Neural crest cell (in vitro differentiated cells): ENCODE data around the gene GPR39. TPM values are rescaled to one million over a fixed set of nuclear protein-coding genes. Genes with fewer than 3 reads are reported as not detected.

Experiments used
- DNase-seq: peaks from one replicate; pipeline ENCODE4 v3.0.0; 2021; ENCODE audit warnings: low read depth, mixed read lengths, low spot score
- H3K27ac Mint-ChIP-seq: one replicate; pipeline ENCODE4 v1.8.0; 2021; ENCODE audit warnings: mild to moderate bottlenecking, mixed read lengths; ENCODE audit not compliant: unreplicated experiment
- H3K27me3 Mint-ChIP-seq: 2 replicates; pipeline ENCODE4 v1.8.0; 2021; ENCODE audit warnings: low read depth, mild to moderate bottlenecking, mixed read lengths
- H3K36me3 Mint-ChIP-seq: 2 replicates; pipeline ENCODE4 v1.8.0; 2021; ENCODE audit warnings: low read depth, mild to moderate bottlenecking, mixed read lengths
- H3K4me1 Mint-ChIP-seq: 2 replicates; pipeline ENCODE4 v1.8.0; 2021; ENCODE audit warnings: mixed read lengths
- H3K4me3 Mint-ChIP-seq: one replicate; pipeline ENCODE4 v1.8.0; 2021; ENCODE audit warnings: mild to moderate bottlenecking, mixed read lengths
- H3K9me3 Mint-ChIP-seq: 2 replicates; pipeline ENCODE4 v1.8.0; 2021; ENCODE audit warnings: mixed read lengths
- total RNA-seq: library from RNA; stranded (reverse); gene quantifications from 2 replicates; pipeline ENCODE4 v1.2.1, GENCODE V29; 2021
- TF ChIP-seq, protein P1 (sequence below): fragments of 200-600 bp; sonication (generic); conservative IDR thresholded peaks from 2 replicates; pipeline ENCODE4 v1.5.0; 2021; ENCODE audit warnings: antibody characterized with exemption, mild to moderate bottlenecking

GPR39 gene
- total RNA-seq, 1 donor from 2014 or later, result 0.35 TPM

DNA sequence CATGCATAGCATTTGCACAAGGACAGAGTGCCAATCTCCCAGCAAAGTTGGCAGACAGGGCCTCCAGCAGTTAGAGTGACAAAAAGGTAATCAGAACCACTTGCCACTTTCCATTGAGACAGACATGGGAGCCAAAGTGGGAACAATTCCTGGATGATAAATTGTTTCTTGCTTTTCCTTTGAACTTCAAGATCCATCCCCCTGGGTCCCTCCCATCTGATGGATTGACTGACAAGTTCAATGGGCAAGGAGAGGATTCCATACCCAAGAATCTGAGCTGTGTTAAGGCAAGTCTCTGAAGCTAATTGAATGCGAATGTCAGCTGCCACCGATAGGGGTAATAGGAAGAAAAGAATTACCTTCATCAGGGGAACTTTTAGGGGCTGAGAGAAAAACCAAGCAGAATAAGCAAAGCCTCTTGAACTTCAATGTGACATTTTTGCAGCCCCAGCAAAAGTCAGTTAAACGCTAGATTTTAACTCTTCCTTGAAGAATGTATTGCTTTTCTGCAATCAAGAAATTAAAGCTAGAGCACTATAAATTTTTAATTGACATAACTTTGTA is 156.9 kb downstream of the GPR39 start:
- H3K27me3 Mint-ChIP-seq, result no peaks in the 10 kb centered on the region
- H3K4me1 Mint-ChIP-seq, result no peaks in the 10 kb centered on the region
- H3K4me3 Mint-ChIP-seq, result no peak overlapping the region
- H3K27ac Mint-ChIP-seq, result no peak overlapping the region
- H3K9me3 Mint-ChIP-seq, result peaks cover 5% of the 10 kb centered on the region
- TF ChIP-seq, protein P1, sequence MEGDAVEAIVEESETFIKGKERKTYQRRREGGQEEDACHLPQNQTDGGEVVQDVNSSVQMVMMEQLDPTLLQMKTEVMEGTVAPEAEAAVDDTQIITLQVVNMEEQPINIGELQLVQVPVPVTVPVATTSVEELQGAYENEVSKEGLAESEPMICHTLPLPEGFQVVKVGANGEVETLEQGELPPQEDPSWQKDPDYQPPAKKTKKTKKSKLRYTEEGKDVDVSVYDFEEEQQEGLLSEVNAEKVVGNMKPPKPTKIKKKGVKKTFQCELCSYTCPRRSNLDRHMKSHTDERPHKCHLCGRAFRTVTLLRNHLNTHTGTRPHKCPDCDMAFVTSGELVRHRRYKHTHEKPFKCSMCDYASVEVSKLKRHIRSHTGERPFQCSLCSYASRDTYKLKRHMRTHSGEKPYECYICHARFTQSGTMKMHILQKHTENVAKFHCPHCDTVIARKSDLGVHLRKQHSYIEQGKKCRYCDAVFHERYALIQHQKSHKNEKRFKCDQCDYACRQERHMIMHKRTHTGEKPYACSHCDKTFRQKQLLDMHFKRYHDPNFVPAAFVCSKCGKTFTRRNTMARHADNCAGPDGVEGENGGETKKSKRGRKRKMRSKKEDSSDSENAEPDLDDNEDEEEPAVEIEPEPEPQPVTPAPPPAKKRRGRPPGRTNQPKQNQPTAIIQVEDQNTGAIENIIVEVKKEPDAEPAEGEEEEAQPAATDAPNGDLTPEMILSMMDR, result peak; percentile 37
- peaks cover 3% of the 10 kb centered on the region for H3K36me3 Mint-ChIP-seq
- DNase-seq, result no peak

DNA sequence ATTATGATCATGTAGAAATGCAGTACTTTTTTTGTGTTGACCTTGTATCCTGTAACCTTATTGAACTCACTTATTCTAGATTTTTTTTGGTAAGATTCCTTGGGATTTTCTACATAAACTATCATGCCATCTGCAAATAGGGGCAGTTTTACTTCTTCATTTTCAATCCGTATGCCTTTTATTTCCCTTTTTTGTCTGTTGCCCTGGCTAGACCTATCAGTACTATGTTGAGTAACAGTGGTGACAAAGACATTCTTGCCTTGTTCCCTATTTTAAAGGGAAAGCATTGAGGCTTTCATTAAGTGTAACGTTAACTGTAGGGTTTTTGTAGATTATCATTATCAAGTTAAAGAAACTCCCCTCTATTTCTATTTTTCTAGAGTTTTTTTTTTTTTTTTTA is 161.1 kb downstream of the GPR39 start:
- TF ChIP-seq, protein P1, result no peak
- Mint-ChIP-seq H3K27ac (no peak overlapping the region), H3K36me3 (peaks cover 3% of the 10 kb centered on the region), H3K9me3 (peaks cover 5% of the 10 kb centered on the region), H3K4me3 (no peak overlapping the region), H3K4me1 (peaks cover 6% of the 10 kb centered on the region), H3K27me3 (no peaks in the 10 kb centered on the region)
- DNase-seq, result no peak

DNA sequence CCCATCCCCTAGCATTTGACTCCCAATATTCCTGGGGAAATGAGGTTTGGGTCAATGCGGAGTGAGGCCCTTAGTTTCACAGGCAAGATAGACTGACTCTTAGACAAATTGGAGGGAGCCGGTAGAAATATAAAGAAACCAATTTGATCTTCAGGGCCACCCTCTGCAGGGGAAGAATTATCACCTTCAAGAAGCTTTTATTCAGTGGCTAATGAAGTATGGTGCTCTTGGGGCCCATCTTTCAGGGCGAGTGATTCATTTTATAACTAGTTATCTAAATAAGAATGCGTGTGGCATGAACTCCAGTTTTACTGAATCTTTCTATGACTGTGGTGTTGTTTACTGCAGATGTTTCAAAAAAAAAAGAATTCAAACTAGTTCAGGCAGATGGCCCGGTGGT is 165.0 kb downstream of the GPR39 start:
- Mint-ChIP-seq H3K27me3 (no peaks in the 10 kb centered on the region), H3K4me1 (peaks cover 24% of the 10 kb centered on the region), H3K9me3 (no peaks in the 10 kb centered on the region), H3K4me3 (no peak overlapping the region), H3K27ac (no peak overlapping the region), H3K36me3 (no peaks in the 10 kb centered on the region)
- no peak for DNase-seq
- TF ChIP-seq, protein P1, result no peak

DNA sequence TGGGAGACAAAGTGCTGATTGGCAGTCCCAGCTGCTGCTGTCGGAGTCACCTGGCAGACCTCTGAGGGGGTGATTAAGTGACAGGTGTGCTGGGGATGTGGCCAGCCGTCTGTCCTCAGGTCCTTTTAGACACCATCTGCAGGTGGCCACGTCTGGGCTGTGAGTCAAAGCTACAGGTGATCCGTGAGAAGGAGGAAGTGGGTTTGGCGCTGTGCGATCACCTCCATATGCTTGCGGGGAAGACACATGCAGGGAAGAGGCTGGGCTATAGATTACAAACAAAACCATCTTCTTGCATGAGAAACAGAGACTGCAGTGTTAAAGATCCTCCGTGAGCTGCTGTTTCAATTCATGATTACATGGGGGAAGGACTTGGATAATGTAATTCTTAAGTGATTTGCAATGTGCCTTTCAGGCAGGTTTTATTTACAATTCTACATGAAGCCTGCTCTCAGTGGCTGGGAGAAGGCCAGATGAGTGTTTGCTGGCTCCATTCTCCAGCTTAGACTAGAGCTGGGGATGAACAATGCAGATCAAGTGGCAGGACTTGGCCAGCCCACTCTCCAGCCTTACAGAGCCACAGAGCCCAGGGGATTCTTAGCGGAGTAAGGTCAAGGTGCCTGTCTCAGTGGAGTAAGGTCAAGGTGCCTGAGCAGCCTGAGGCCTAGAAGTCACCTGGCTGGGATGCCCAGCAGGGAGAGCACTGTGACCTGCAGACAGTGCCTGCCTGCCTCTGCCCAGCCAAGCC is 165.6 kb downstream of the GPR39 start:
- no peaks in the 10 kb centered on the region for H3K9me3 Mint-ChIP-seq
- no peak overlapping the region for H3K4me3 Mint-ChIP-seq
- H3K27me3 Mint-ChIP-seq, result no peaks in the 10 kb centered on the region
- no peaks in the 10 kb centered on the region for H3K36me3 Mint-ChIP-seq
- H3K4me1 Mint-ChIP-seq, result peaks cover 30% of the 10 kb centered on the region
- TF ChIP-seq, protein P1, result no peak
- DNase-seq, result no peak
- H3K27ac Mint-ChIP-seq, result peak overlapping the region; percentile 13

DNA sequence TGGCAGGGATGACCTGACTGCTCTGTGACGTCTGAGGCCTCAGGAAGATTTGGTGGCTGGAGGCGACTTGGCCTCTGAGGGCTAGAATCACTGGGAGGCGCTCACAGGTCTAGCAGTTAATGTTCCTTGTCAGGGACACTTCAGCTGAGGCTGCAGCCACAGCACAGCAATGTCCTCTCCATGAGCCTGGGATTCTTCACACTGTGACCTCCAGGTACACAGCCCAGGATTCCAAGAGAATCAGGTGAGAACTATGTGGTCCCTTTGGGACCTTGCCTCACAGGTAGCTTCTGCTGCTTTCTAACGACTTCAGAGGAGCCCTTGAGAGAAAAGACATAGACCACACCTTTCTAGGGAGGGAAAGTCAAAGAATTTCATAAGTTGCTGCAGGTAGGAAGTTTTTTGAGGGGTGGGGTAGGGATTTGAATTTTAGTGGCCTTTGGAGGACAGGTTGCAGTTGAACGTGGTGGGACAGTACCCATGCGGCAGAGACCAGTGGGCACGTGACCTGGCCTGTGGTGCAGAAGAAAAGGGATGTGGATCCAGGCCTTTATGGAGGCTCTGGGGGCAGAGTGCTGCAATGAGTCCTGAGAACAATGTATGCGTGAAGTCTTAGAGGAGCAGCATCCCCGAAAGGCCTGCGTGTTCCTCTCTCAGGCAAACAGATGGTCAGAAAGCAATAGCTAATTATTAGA is 167.2 kb downstream of the GPR39 start:
- no peak overlapping the region for H3K27ac Mint-ChIP-seq
- no peaks in the 10 kb centered on the region for H3K36me3 Mint-ChIP-seq
- DNase-seq, result no peak
- no peaks in the 10 kb centered on the region for H3K27me3 Mint-ChIP-seq
- TF ChIP-seq, protein P1, result no peak
- H3K4me1 Mint-ChIP-seq, result peaks cover 42% of the 10 kb centered on the region
- H3K9me3 Mint-ChIP-seq, result no peaks in the 10 kb centered on the region
- H3K4me3 Mint-ChIP-seq, result no peak overlapping the region
